IMR-90 (cell line): ENCODE results near the gene KCNIP3. TPM values are rescaled to one million over a fixed set of nuclear protein-coding genes. Genes with fewer than 3 reads are reported as not detected.

ENCODE experiments used
- ATAC-seq: fragments of 200-7000 bp; cut with Tn5 transposase; 2 replicates; pipeline ENCODE4 v1.9.1; 2020; ENCODE audit warnings: low read depth, mild to moderate bottlenecking, moderate library complexity
- BruUV-seq: library from RNA; stranded (reverse); fragments of 400-500 nt; replicated peaks from 2 replicates; lab custom pipeline; 2021; lab: Mats Ljungman, UMichigan
- CTCF ChIA-PET: fragments of 300-600 bp; formaldehyde crosslinking; extraction: SDS; loops from one replicate; lab custom pipeline; 2021; ENCODE audit warnings: antibody characterized with exemption; lab: Yijun Ruan, JAX
- POLR2A ChIA-PET: fragments of 300-600 bp; sonication (Branson Sonifier 250); formaldehyde crosslinking; loops from one replicate; lab custom pipeline; 2022; ENCODE audit warnings: antibody characterized with exemption; ENCODE audit not compliant: unreplicated experiment; lab: Charles Lee
- DNase-seq: peaks from one replicate; pipeline ENCODE4 v3.0.0; 2013
- H2AFZ ChIP-seq: replicated peaks from 2 replicates; pipeline ENCODE3; 2013; ENCODE audit warnings: low read length, mild to moderate bottlenecking; ENCODE audit not compliant: poor library complexity
- H2AK5ac ChIP-seq: 2 replicates; pipeline ENCODE4 v1.6.1; 2013; ENCODE audit warnings: low read depth, low read length, inconsistent platforms
- H2AK9ac ChIP-seq: replicated peaks from 2 replicates; pipeline ENCODE3; 2013; ENCODE audit warnings: mild to moderate bottlenecking, low read depth, low read length, moderate library complexity; ENCODE audit not compliant: poor library complexity
- H2BK120ac ChIP-seq: 2 replicates; pipeline ENCODE4 v1.6.1; 2013; ENCODE audit warnings: low read depth, low read length, inconsistent platforms
- H2BK15ac ChIP-seq: 3 replicates; pipeline ENCODE4 v1.6.1; 2013; ENCODE audit warnings: low read depth, low read length, inconsistent platforms
- H2BK20ac ChIP-seq: 2 replicates; pipeline ENCODE4 v1.6.1; 2013; ENCODE audit warnings: low read depth, mild to moderate bottlenecking, inconsistent platforms, low read length, moderate library complexity
- H2BK5ac ChIP-seq: 2 replicates; pipeline ENCODE4 v1.6.1; 2013; ENCODE audit warnings: mild to moderate bottlenecking, low read depth, low read length, inconsistent platforms; ENCODE audit not compliant: poor library complexity, severe bottlenecking
- H3K14ac ChIP-seq: replicated peaks from 2 replicates; pipeline ENCODE4 v1.6.1; 2013; ENCODE audit warnings: low read depth, low read length, inconsistent platforms
- H3K18ac ChIP-seq: 2 replicates; pipeline ENCODE4 v1.6.1; 2013; ENCODE audit warnings: low read depth, low read length, control low read depth
- H3K23ac ChIP-seq: 2 replicates; pipeline ENCODE4 v1.6.1; 2013; ENCODE audit warnings: low read depth, low read length, inconsistent platforms
- H3K27ac ChIP-seq: 2 replicates; pipeline ENCODE4 v1.5.1; 2013; ENCODE audit warnings: mild to moderate bottlenecking, control low read depth, low read length; ENCODE audit not compliant: insufficient read depth
- H3K27me3 ChIP-seq: 2 replicates; pipeline ENCODE4 v1.6.1; 2013; ENCODE audit warnings: low read length; ENCODE audit not compliant: control insufficient read depth, insufficient read depth
- H3K36me3 ChIP-seq: 2 replicates; pipeline ENCODE4 v1.6.1; 2013; ENCODE audit warnings: low read length, mixed read lengths; ENCODE audit not compliant: control insufficient read depth, insufficient read depth
- H3K4ac ChIP-seq: 2 replicates; pipeline ENCODE4 v1.6.1; 2013; ENCODE audit warnings: low read depth, low read length, inconsistent platforms
- H3K4me1 ChIP-seq: 2 replicates; pipeline ENCODE4 v1.6.1; 2013; ENCODE audit warnings: low read length, mixed read lengths; ENCODE audit not compliant: control insufficient read depth, insufficient read depth
- H3K4me2 ChIP-seq: 2 replicates; pipeline ENCODE4 v1.6.1; 2013; ENCODE audit warnings: low read depth, mild to moderate bottlenecking, control low read depth, low read length, moderate library complexity
- H3K4me3 ChIP-seq: 2 replicates; pipeline ENCODE4 v1.5.1; 2013; ENCODE audit warnings: low read depth, mild to moderate bottlenecking, control low read depth, low read length, moderate library complexity; ENCODE audit not compliant: insufficient read depth
- H3K56ac ChIP-seq: 2 replicates; pipeline ENCODE4 v1.6.1; 2013; ENCODE audit warnings: low read length, inconsistent platforms; ENCODE audit not compliant: insufficient read depth; ENCODE audit errors: extremely low read depth
- H3K79me1 ChIP-seq, 2 experiments: 2 replicates each; pipeline ENCODE4 v1.6.1; 2013; ENCODE audit warnings: low read length in 2 of 2, inconsistent platforms in 1 of 2, low read depth in 1 of 2
- H3K9ac ChIP-seq: 2 replicates; pipeline ENCODE4 v1.6.1; 2013; ENCODE audit warnings: low read depth, low read length, control low read depth
- H3K9me1 ChIP-seq: 2 replicates; pipeline ENCODE4 v1.6.1; 2013; ENCODE audit warnings: low read length, inconsistent platforms; ENCODE audit not compliant: insufficient read depth
- H3K9me3 ChIP-seq: 2 replicates; pipeline ENCODE4 v1.6.1; 2013; ENCODE audit warnings: low read length; ENCODE audit not compliant: control insufficient read depth, insufficient read depth
- H4K20me1 ChIP-seq: 2 replicates; pipeline ENCODE4 v1.6.1; 2013; ENCODE audit warnings: low read length, inconsistent platforms; ENCODE audit not compliant: insufficient read depth
- H4K5ac ChIP-seq: 2 replicates; pipeline ENCODE4 v1.6.1; 2013; ENCODE audit warnings: mild to moderate bottlenecking, low read depth, low read length, control low read depth
- H4K8ac ChIP-seq, 2 experiments: 2 replicates each; pipeline ENCODE4 v1.6.1; 2013; ENCODE audit warnings: low read depth in 2 of 2, low read length in 2 of 2, control low read depth in 1 of 2, inconsistent platforms in 1 of 2
- H4K91ac ChIP-seq: 2 replicates; pipeline ENCODE4 v1.6.1; 2013; ENCODE audit warnings: low read depth, low read length, inconsistent platforms; ENCODE audit not compliant: insufficient read depth
- FOS ChIP-seq: fragments of 150-350 bp; IDR thresholded peaks from 2 replicates; pipeline ENCODE4 v1.6.1; 2016; ENCODE audit warnings: low read depth, low read length
- MAFK ChIP-seq: IDR thresholded peaks from 2 replicates; pipeline ENCODE4 v1.6.1; 2012; ENCODE audit warnings: low read depth, low read length, improper control_type of control experiment
- MAZ ChIP-seq: IDR thresholded peaks from 2 replicates; pipeline ENCODE4 v1.6.1; 2012; ENCODE audit warnings: low read depth, mild to moderate bottlenecking, low read length, improper control_type of control experiment, moderate library complexity, borderline replicate concordance
- POLR2A ChIP-seq: IDR thresholded peaks from 2 replicates; pipeline ENCODE4 v1.6.1; 2012; ENCODE audit warnings: mild to moderate bottlenecking, low read depth, low read length
- RAD21 ChIP-seq: IDR thresholded peaks from 2 replicates; pipeline ENCODE4 v1.6.1; 2012; ENCODE audit warnings: low read length, improper control_type of control experiment
- RCOR1 ChIP-seq: IDR thresholded peaks from 2 replicates; pipeline ENCODE4 v1.6.1; 2012; ENCODE audit warnings: mild to moderate bottlenecking, low read length, improper control_type of control experiment; ENCODE audit not compliant: insufficient replicate concordance
- RFX5 ChIP-seq: IDR thresholded peaks from 2 replicates; pipeline ENCODE4 v1.8.0; 2012; ENCODE audit warnings: low read depth, mild to moderate bottlenecking, low read length, moderate library complexity
- SMC3 ChIP-seq: fragments of 150-350 bp; IDR thresholded peaks from 2 replicates; pipeline ENCODE4 v1.6.1; 2016; ENCODE audit warnings: low read depth, mild to moderate bottlenecking, antibody characterized with exemption, low read length, moderate library complexity
- USF2 ChIP-seq: fragments of 150-350 bp; IDR thresholded peaks from 2 replicates; pipeline ENCODE4 v1.6.1; 2017; ENCODE audit warnings: mild to moderate bottlenecking, antibody characterized with exemption, low read length, low read depth
- WGBS, 2 experiments: methylation state at CpG; one replicate each; pipeline versions ENCODE4 v1.1.5 to v1.1.7; 2013; ENCODE audit warnings: missing lambda C conversion rate in 2 of 2; ENCODE audit not compliant: insufficient read length in 1 of 2; ENCODE audit errors: extremely low coverage in 2 of 2; 5-methylcytosine and 5-hydroxymethylcytosine counted together
- dilution Hi-C: fragments of 300-500 bp; cut with HindIII; formaldehyde crosslinking; loops from one replicate; pipeline ENCODE4 v1.14.3; 2018; ENCODE audit warnings: low sequenced_read_pairs; ENCODE audit not compliant: unreplicated experiment
- in situ Hi-C: fragments of 300-500 bp; cut with MboI; formaldehyde crosslinking; loops from 3 replicates; pipeline ENCODE4 v1.14.3; 2019; ENCODE audit warnings: low sequenced_read_pairs, inconsistent platforms, mixed read lengths
- intact Hi-C: fragments of 100-400 bp; cut with micrococcal nuclease; formaldehyde crosslinking; loops from 2 replicates; pipeline ENCODE4 v1.10.0; 2022
- polyA plus RNA-seq, 3 experiments: library from polyadenylated mRNA; depleted of rRNA; stranded (reverse); fragments of >200 nt; gene quantifications; 2 replicates each; pipeline ENCODE4 v1.2.3, GENCODE V29; 2012; ENCODE audit warnings: low replicate concordance in 1 of 3
- total RNA-seq: library from RNA; depleted of rRNA; stranded (reverse); fragments of >200 nt; gene quantifications from 2 replicates; pipeline ENCODE4 v1.2.3, GENCODE V29; 2012

The KCNIP3 gene
- total and polyA plus RNA-seq, 2 of the 4 experiments (the other 2 are of a cell fraction), result 0.72 to 1.4 TPM

- dilution Hi-C loops (no loop called here), in situ Hi-C loops (no loop called here), intact Hi-C loops (loop anchor here (2.0 to 5.0 kb wide), 3 partner anchors 58 to 382 kb away; partner anchors contain the start of genes FAHD2A and MRPS5)
- no peak for DNase-seq
- H4K91ac ChIP-seq, result no peak overlapping the region
- H3K14ac ChIP-seq, result no peak overlapping the region
- no peak overlapping the region for H4K8ac ChIP-seq
- no peak overlapping the region for H2BK20ac ChIP-seq
- no peak overlapping the region for H3K18ac ChIP-seq
- H3K9ac ChIP-seq, result no peak overlapping the region
- peak overlapping the region; percentile 87 for H3K4me2 ChIP-seq
- no peak; the same call in 1 of the 2 replicates for ATAC-seq
- H3K27me3 ChIP-seq, result peaks cover 33% of the 10 kb centered on the region
- CTCF ChIA-PET, result interaction anchor here (0.7 to 1.7 kb wide), 9 partner anchors 11 to 114 kb away, joined by 3 to 10 read pairs (median 4); no protein-coding TSS in a partner anchor
- H3K23ac ChIP-seq, result no peak overlapping the region
- POLR2A ChIA-PET, result no interaction called here
- no peak overlapping the region for H3K56ac ChIP-seq
- peak overlapping the region; percentile 13; the same call in 1 of the 2 replicates for H3K4me3 ChIP-seq
- no peaks in the 10 kb centered on the region for H3K9me1 ChIP-seq
- no peak overlapping the region for H2AK5ac ChIP-seq
- no peak overlapping the region for H2BK5ac ChIP-seq
- no peak overlapping the region for H2AK9ac ChIP-seq
- no peaks in the 10 kb centered on the region for H4K20me1 ChIP-seq
- TF ChIP-seq SMC3 (no peak), FOS (no peak), MAFK (no peak), POLR2A (no peak), RCOR1 (no peak), RFX5 (no peak), MAZ (no peak), USF2 (no peak), RAD21 (no peak)
- H3K4me1 ChIP-seq, result peaks cover 3% of the 10 kb centered on the region; the same call in 1 of the 2 replicates
- no TSS peak for BruUV-seq
- no peak overlapping the region for H2BK120ac ChIP-seq
- no peak overlapping the region for H3K4ac ChIP-seq
- no peaks in the 10 kb centered on the region for H3K79me1 ChIP-seq
- no peak overlapping the region for H3K27ac ChIP-seq
- H3K36me3 ChIP-seq, result no peaks in the 10 kb centered on the region
- whole genome bisulfite sequencing, 2 experiments, result 17% methylated on average over 15 of the region's 24 CpGs; no CpG with 5 or more reads in 1 of the 2 experiments
- no peak overlapping the region for H2BK15ac ChIP-seq
- no peaks in the 10 kb centered on the region for H3K9me3 ChIP-seq
- peak overlapping the region; percentile 95 for H2AFZ ChIP-seq
- H4K5ac ChIP-seq, result no peak overlapping the region
These were observed 48.0 kb downstream of the KCNIP3 start for GRCh38 chr2:95345081-95345562.
